Measurements from ENCODE around the gene MDFIC. TPM values are rescaled to one million over a fixed set of nuclear protein-coding genes. Genes with fewer than 3 reads are reported as not detected.

Gene MDFIC
- total and polyA plus RNA-seq, 2 experiments from 2014 or later = 3.0 to 5.2 TPM

DNA sequence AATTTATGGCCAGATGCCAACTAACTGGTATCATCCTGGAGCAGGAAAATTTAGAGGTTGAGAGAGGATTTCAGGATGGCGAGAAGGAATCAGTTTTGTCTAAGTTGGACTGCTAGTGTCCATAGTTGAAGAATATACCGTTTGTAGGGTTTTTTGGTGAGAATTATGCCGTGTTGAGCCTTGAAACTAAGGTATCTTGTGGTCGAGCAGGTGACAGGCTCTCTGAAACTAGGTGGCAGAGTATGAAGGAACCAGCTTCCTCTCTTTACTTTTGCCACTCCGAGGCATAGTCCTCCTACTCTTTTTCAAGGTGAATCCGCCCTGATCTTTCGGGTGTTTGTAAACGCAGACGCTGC is 9.7 kb downstream of the MDFIC start:
- H3K27me3 Mint-ChIP-seq (ENCODE audit: insufficient read depth, low read depth, poor library complexity) = no peaks in the 10 kb centered on the region
- no peaks in the 10 kb centered on the region for H3K9me3 Mint-ChIP-seq
- TF ChIP-seq NANOG (IDR thresholded peaks at IDR 0.05; ENCODE audit: borderline replicate concordance) (no peak), ZNF114 (CRISPR knock-in tag; IDR thresholded peaks at IDR 0.05) (no peak), STAT1 (IDR thresholded peaks at IDR 0.05; ENCODE audit: unreplicated experiment) (no peak), EZH2phosphoT487 (IDR thresholded peaks at IDR 0.05; ENCODE audit: unreplicated experiment) (no peak), EZH2 (IDR thresholded peaks at IDR 0.05; ENCODE audit: low read depth, unreplicated experiment) (no peak), JUNB (IDR thresholded peaks at IDR 0.05; ENCODE audit: unreplicated experiment) (no peak), CREB1 (CRISPR knock-in tag; IDR thresholded peaks at IDR 0.05; ENCODE audit: low read depth) (no peak)
- H4K20me1 ChIP-seq (replicated peaks; ENCODE audit: insufficient read depth) = no peaks in the 10 kb centered on the region
- no peak overlapping the region for H2AFZ ChIP-seq
- no peak overlapping the region for H3K4me3 Mint-ChIP-seq
- H3F3A ChIP-seq (replicated peaks; ENCODE audit: low read depth) = no peaks in the 10 kb centered on the region
- DNase-seq (ENCODE audit: low spot score) (no peak), ATAC-seq (no peak)
- no peaks in the 10 kb centered on the region for H3K27me3 ChIP-seq (ENCODE audit: insufficient read depth)
- H3K36me3 ChIP-seq (ENCODE audit: insufficient read depth) = no peaks in the 10 kb centered on the region
- H3K4me1 Mint-ChIP-seq = peaks cover 12% of the 10 kb centered on the region
- H3K4me3 ChIP-seq = no peak overlapping the region
- H3K9me2 ChIP-seq (ENCODE audit: insufficient read depth) = peaks cover 5% of the 10 kb centered on the region; the same call in 1 of the 2 replicates
- H3K4me1 ChIP-seq (ENCODE audit: insufficient read depth) = peaks cover 32% of the 10 kb centered on the region
- H3K27ac ChIP-seq (ENCODE audit: low read depth) = no peak overlapping the region
- no peaks in the 10 kb centered on the region for H3K36me3 Mint-ChIP-seq (ENCODE audit: low read depth)
- peak overlapping the region; percentile 26 for H3K27ac Mint-ChIP-seq
- H3K79me2 ChIP-seq (replicated peaks; ENCODE audit: insufficient read depth) = no peaks in the 10 kb centered on the region
- no peak overlapping the region for H3K4me2 ChIP-seq

DNA sequence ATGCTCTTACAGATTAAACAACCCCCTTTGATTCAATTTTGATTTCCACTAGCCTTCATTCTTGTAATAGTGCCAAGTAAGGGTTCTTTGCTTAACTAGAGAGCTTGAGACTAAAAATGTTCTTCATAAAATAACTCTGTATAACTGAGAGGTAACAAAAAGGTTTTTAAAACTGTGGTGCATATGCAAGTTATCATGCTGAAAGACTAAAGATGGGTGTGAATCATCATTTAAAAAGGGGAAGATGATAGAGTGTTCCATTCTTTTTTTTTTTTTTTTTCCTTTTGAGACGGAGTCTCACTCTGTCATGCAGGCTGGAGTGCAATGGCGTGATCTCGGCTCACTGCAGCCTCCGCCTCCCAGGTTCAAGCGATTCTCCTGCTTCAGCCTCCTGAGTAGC is 11.1 kb downstream of the MDFIC start:
- H3K9me2 ChIP-seq (ENCODE audit: insufficient read depth) = peaks cover 5% of the 10 kb centered on the region; the same call in 1 of the 2 replicates
- no peak overlapping the region for H3K4me3 Mint-ChIP-seq
- H3K27ac ChIP-seq (ENCODE audit: low read depth) = no peak overlapping the region
- DNase-seq (ENCODE audit: low spot score) (no peak), ATAC-seq (no peak)
- no peaks in the 10 kb centered on the region for H3K27me3 Mint-ChIP-seq (ENCODE audit: insufficient read depth, low read depth, poor library complexity)
- H3K36me3 Mint-ChIP-seq (ENCODE audit: low read depth) = no peaks in the 10 kb centered on the region
- H3K79me2 ChIP-seq (replicated peaks; ENCODE audit: insufficient read depth) = no peaks in the 10 kb centered on the region
- H3K27me3 ChIP-seq (ENCODE audit: insufficient read depth) = no peaks in the 10 kb centered on the region
- H3K4me2 ChIP-seq = no peak overlapping the region
- peaks cover 7% of the 10 kb centered on the region for H3K4me1 Mint-ChIP-seq
- H3F3A ChIP-seq (replicated peaks; ENCODE audit: low read depth) = no peaks in the 10 kb centered on the region
- H2AFZ ChIP-seq = no peak overlapping the region
- H3K4me3 ChIP-seq = no peak overlapping the region
- peaks cover 26% of the 10 kb centered on the region for H3K4me1 ChIP-seq (ENCODE audit: insufficient read depth)
- H3K27ac Mint-ChIP-seq = no peak overlapping the region
- no peaks in the 10 kb centered on the region for H3K9me3 Mint-ChIP-seq
- no peaks in the 10 kb centered on the region for H4K20me1 ChIP-seq (replicated peaks; ENCODE audit: insufficient read depth)
- no peaks in the 10 kb centered on the region for H3K36me3 ChIP-seq (ENCODE audit: insufficient read depth)
- TF ChIP-seq, protein P1, sequence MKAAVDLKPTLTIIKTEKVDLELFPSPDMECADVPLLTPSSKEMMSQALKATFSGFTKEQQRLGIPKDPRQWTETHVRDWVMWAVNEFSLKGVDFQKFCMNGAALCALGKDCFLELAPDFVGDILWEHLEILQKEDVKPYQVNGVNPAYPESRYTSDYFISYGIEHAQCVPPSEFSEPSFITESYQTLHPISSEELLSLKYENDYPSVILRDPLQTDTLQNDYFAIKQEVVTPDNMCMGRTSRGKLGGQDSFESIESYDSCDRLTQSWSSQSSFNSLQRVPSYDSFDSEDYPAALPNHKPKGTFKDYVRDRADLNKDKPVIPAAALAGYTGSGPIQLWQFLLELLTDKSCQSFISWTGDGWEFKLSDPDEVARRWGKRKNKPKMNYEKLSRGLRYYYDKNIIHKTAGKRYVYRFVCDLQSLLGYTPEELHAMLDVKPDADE (IDR thresholded peaks at IDR 0.05) = no peak
- no peak for TF ChIP-seq JUNB (IDR thresholded peaks at IDR 0.05; ENCODE audit: unreplicated experiment)
- TF ChIP-seq, protein P2, sequence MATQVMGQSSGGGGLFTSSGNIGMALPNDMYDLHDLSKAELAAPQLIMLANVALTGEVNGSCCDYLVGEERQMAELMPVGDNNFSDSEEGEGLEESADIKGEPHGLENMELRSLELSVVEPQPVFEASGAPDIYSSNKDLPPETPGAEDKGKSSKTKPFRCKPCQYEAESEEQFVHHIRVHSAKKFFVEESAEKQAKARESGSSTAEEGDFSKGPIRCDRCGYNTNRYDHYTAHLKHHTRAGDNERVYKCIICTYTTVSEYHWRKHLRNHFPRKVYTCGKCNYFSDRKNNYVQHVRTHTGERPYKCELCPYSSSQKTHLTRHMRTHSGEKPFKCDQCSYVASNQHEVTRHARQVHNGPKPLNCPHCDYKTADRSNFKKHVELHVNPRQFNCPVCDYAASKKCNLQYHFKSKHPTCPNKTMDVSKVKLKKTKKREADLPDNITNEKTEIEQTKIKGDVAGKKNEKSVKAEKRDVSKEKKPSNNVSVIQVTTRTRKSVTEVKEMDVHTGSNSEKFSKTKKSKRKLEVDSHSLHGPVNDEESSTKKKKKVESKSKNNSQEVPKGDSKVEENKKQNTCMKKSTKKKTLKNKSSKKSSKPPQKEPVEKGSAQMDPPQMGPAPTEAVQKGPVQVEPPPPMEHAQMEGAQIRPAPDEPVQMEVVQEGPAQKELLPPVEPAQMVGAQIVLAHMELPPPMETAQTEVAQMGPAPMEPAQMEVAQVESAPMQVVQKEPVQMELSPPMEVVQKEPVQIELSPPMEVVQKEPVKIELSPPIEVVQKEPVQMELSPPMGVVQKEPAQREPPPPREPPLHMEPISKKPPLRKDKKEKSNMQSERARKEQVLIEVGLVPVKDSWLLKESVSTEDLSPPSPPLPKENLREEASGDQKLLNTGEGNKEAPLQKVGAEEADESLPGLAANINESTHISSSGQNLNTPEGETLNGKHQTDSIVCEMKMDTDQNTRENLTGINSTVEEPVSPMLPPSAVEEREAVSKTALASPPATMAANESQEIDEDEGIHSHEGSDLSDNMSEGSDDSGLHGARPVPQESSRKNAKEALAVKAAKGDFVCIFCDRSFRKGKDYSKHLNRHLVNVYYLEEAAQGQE (IDR thresholded peaks at IDR 0.05; ENCODE audit: unreplicated experiment) = no peak
- TF ChIP-seq EZH2 (IDR thresholded peaks at IDR 0.05; ENCODE audit: low read depth, unreplicated experiment) = no peak
- TF ChIP-seq ZNF114 (CRISPR knock-in tag; IDR thresholded peaks at IDR 0.05) = no peak
- TF ChIP-seq, protein P3, sequence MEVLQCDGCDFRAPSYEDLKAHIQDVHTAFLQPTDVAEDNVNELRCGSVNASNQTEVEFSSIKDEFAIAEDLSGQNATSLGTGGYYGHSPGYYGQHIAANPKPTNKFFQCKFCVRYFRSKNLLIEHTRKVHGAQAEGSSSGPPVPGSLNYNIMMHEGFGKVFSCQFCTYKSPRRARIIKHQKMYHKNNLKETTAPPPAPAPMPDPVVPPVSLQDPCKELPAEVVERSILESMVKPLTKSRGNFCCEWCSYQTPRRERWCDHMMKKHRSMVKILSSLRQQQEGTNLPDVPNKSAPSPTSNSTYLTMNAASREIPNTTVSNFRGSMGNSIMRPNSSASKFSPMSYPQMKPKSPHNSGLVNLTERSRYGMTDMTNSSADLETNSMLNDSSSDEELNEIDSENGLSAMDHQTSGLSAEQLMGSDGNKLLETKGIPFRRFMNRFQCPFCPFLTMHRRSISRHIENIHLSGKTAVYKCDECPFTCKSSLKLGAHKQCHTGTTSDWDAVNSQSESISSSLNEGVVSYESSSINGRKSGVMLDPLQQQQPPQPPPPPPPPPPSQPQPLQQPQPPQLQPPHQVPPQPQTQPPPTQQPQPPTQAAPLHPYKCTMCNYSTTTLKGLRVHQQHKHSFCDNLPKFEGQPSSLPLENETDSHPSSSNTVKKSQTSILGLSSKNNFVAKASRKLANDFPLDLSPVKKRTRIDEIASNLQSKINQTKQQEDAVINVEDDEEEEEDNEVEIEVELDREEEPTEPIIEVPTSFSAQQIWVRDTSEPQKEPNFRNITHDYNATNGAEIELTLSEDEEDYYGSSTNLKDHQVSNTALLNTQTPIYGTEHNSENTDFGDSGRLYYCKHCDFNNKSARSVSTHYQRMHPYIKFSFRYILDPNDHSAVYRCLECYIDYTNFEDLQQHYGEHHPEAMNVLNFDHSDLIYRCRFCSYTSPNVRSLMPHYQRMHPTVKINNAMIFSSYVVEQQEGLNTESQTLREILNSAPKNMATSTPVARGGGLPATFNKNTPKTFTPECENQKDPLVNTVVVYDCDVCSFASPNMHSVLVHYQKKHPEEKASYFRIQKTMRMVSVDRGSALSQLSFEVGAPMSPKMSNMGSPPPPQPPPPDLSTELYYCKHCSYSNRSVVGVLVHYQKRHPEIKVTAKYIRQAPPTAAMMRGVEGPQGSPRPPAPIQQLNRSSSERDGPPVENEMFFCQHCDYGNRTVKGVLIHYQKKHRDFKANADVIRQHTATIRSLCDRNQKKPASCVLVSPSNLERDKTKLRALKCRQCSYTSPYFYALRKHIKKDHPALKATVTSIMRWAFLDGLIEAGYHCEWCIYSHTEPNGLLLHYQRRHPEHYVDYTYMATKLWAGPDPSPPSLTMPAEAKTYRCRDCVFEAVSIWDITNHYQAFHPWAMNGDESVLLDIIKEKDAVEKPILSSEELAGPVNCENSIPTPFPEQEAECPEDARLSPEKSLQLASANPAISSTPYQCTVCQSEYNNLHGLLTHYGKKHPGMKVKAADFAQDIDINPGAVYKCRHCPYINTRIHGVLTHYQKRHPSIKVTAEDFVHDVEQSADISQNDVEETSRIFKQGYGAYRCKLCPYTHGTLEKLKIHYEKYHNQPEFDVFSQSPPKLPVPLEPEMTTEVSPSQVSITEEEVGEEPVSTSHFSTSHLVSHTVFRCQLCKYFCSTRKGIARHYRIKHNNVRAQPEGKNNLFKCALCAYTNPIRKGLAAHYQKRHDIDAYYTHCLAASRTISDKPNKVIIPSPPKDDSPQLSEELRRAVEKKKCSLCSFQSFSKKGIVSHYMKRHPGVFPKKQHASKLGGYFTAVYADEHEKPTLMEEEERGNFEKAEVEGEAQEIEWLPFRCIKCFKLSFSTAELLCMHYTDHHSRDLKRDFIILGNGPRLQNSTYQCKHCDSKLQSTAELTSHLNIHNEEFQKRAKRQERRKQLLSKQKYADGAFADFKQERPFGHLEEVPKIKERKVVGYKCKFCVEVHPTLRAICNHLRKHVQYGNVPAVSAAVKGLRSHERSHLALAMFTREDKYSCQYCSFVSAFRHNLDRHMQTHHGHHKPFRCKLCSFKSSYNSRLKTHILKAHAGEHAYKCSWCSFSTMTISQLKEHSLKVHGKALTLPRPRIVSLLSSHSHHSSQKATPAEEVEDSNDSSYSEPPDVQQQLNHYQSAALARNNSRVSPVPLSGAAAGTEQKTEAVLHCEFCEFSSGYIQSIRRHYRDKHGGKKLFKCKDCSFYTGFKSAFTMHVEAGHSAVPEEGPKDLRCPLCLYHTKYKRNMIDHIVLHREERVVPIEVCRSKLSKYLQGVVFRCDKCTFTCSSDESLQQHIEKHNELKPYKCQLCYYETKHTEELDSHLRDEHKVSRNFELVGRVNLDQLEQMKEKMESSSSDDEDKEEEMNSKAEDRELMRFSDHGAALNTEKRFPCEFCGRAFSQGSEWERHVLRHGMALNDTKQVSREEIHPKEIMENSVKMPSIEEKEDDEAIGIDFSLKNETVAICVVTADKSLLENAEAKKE (CRISPR knock-in tag; IDR thresholded peaks at IDR 0.05) = no peak
